ENCODE measurements around the gene ZSCAN26. TPM values are rescaled to one million over a fixed set of nuclear protein-coding genes. Genes with fewer than 3 reads are reported as not detected.

ZSCAN26 gene
- total RNA-seq, 2 experiments from 2014 or later: 9.9 to 10.2 TPM

GRCh38 chr6:28240471-28240870 lies 26.5 kb upstream of the ZSCAN26 start:
- DNase-seq: no peak
- no peaks in the 10 kb centered on the region for H3K4me1 Mint-ChIP-seq
- no peaks in the 10 kb centered on the region for H3K9me3 Mint-ChIP-seq
- CTCF ChIA-PET: no interaction called here
- H3K36me3 Mint-ChIP-seq (ENCODE audit: low read depth): peaks cover 22% of the 10 kb centered on the region
- no peak overlapping the region for H3K27ac Mint-ChIP-seq
- H3K27me3 Mint-ChIP-seq: no peaks in the 10 kb centered on the region
- H3K4me3 Mint-ChIP-seq: no peak overlapping the region
- POLR2A ChIA-PET: no interaction called here

GRCh38 chr6:28243946-28244345 lies 23.0 kb upstream of the ZSCAN26 start:
- CTCF ChIA-PET: no interaction called here
- peaks cover 44% of the 10 kb centered on the region for H3K36me3 Mint-ChIP-seq (ENCODE audit: low read depth)

GRCh38 chr6:28245206-28245941 lies 21.6 kb upstream of the ZSCAN26 start:
- no peak for DNase-seq
- CTCF ChIA-PET: no interaction called here
- POLR2A ChIA-PET: no interaction called here
- peaks cover 52% of the 10 kb centered on the region for H3K36me3 Mint-ChIP-seq (ENCODE audit: low read depth)
- no peak overlapping the region for H3K27ac Mint-ChIP-seq
- peaks cover 8% of the 10 kb centered on the region for H3K4me1 Mint-ChIP-seq
- H3K27me3 Mint-ChIP-seq: no peaks in the 10 kb centered on the region
- H3K4me3 Mint-ChIP-seq: no peak overlapping the region
- H3K9me3 Mint-ChIP-seq: no peaks in the 10 kb centered on the region

More at GRCh38 chr6:28243946-28244345, 23.0 kb upstream of the ZSCAN26 start:
- H3K27me3 Mint-ChIP-seq: no peaks in the 10 kb centered on the region
- no peak overlapping the region for H3K4me3 Mint-ChIP-seq
- POLR2A ChIA-PET: no interaction called here
- no peak for DNase-seq
- no peak overlapping the region for H3K27ac Mint-ChIP-seq
- peaks cover 2% of the 10 kb centered on the region for H3K4me1 Mint-ChIP-seq
- H3K9me3 Mint-ChIP-seq: no peaks in the 10 kb centered on the region

GRCh38 chr6:28248916-28249315 lies 18.0 kb upstream of the ZSCAN26 start:
- Mint-ChIP-seq H3K4me1 (peaks cover 29% of the 10 kb centered on the region), H3K9me3 (no peaks in the 10 kb centered on the region), H3K36me3 (ENCODE audit: low read depth) (peaks cover 47% of the 10 kb centered on the region), H3K27ac (no peak overlapping the region), H3K4me3 (no peak overlapping the region), H3K27me3 (no peaks in the 10 kb centered on the region)
- POLR2A ChIA-PET: no interaction called here
- CTCF ChIA-PET: interaction anchor here (1.1 kb wide), 1 partner anchor 107 kb away, joined by 3 read pairs; no protein-coding TSS in a partner anchor
- no peak for DNase-seq

- Mint-ChIP-seq H3K36me3 (ENCODE audit: low read depth) (peaks cover 29% of the 10 kb centered on the region), H3K4me3 (peak overlapping the region; percentile 64), H3K9me3 (no peaks in the 10 kb centered on the region), H3K4me1 (peaks cover 29% of the 10 kb centered on the region), H3K27ac (no peak overlapping the region), H3K27me3 (no peaks in the 10 kb centered on the region)
- CTCF ChIA-PET: no interaction called here
- POLR2A ChIA-PET: no interaction called here
- no peak for DNase-seq
These were observed 16.2 kb upstream of the ZSCAN26 start for GRCh38 chr6:28250747-28251146.

- POLR2A ChIA-PET: interaction anchor here (0.7 to 1.8 kb wide), 8 partner anchors 13 to 361 kb away, joined by 3 to 27 read pairs (median 6); partner anchors contain the start of genes PGBD1, ZKSCAN3, ZKSCAN8 and ZSCAN16
These were observed 15.3 kb upstream of the ZSCAN26 start for GRCh38 chr6:28251661-28252008.

GRCh38 chr6:28252009-28252975 lies 14.7 kb upstream of the ZSCAN26 start, which contains the start of gene ZKSCAN4:
Gene ZKSCAN4, minus strand, starts transcription at chr6:28252269. Its CDS starts 289 bp downstream, at chr6:28251980.
- peak within 1 kb of the TSS; percentile 78 for H3K27ac Mint-ChIP-seq
- CTCF ChIA-PET: interaction anchor here (0.7 to 2.1 kb wide), 6 partner anchors 15 to 148 kb away, joined by 3 to 12 read pairs (median 4); partner anchors contain the start of genes PGBD1 and ZSCAN26
- H3K4me1 Mint-ChIP-seq: peaks cover 29% of the 10 kb centered on the region
- H3K4me3 Mint-ChIP-seq: peak within 1 kb of the TSS; percentile 98
- H3K36me3 Mint-ChIP-seq (ENCODE audit: low read depth): peaks cover 15% of the 10 kb centered on the region
- peak; percentile 76 for DNase-seq
- H3K9me3 Mint-ChIP-seq: no peaks in the 10 kb centered on the region
- no peaks in the 10 kb centered on the region for H3K27me3 Mint-ChIP-seq
- POLR2A ChIA-PET: interaction anchor here (0.7 to 1.8 kb wide), 12 partner anchors 12 to 362 kb away, joined by 3 to 27 read pairs (median 5); partner anchors contain the start of genes PGBD1, ZKSCAN3, ZKSCAN8 and ZSCAN16

More at GRCh38 chr6:28251661-28252008, 15.3 kb upstream of the ZSCAN26 start:
- Mint-ChIP-seq H3K4me1 (peaks cover 29% of the 10 kb centered on the region), H3K27me3 (no peaks in the 10 kb centered on the region), H3K27ac (peak overlapping the region; percentile 78), H3K9me3 (no peaks in the 10 kb centered on the region), H3K4me3 (peak overlapping the region; percentile 98), H3K36me3 (ENCODE audit: low read depth) (peaks cover 21% of the 10 kb centered on the region)
- CTCF ChIA-PET: interaction anchor here (1.0 to 2.1 kb wide), 3 partner anchors 15 to 115 kb away, joined by 4 to 12 read pairs (median 5); partner anchors contain the start of genes PGBD1 and ZSCAN26
- peak; percentile 48 for DNase-seq

- H3K27ac Mint-ChIP-seq: no peak overlapping the region
- H3K9me3 Mint-ChIP-seq: peaks cover 7% of the 10 kb centered on the region
- DNase-seq: no peak
- POLR2A ChIA-PET: interaction anchor here (0.9 kb wide), 1 partner anchor 129 kb away, joined by 4 read pairs; the partner anchor contains the start of gene ZSCAN16
- peaks cover 15% of the 10 kb centered on the region for H3K36me3 Mint-ChIP-seq (ENCODE audit: low read depth)
- peaks cover 4% of the 10 kb centered on the region for H3K27me3 Mint-ChIP-seq
- no peak overlapping the region for H3K4me3 Mint-ChIP-seq
- CTCF ChIA-PET: interaction anchor here (1.0 to 1.4 kb wide), 2 partner anchors 14 to 102 kb away, joined by 3 read pairs; no protein-coding TSS in a partner anchor
- peaks cover 33% of the 10 kb centered on the region for H3K4me1 Mint-ChIP-seq
These were observed 12.8 kb upstream of the ZSCAN26 start for GRCh38 chr6:28254121-28254519.

- H3K9me3 Mint-ChIP-seq: peaks cover 7% of the 10 kb centered on the region
- DNase-seq: no peak
- peaks cover 16% of the 10 kb centered on the region for H3K27me3 Mint-ChIP-seq
- peaks cover 7% of the 10 kb centered on the region for H3K36me3 Mint-ChIP-seq (ENCODE audit: low read depth)
- H3K4me3 Mint-ChIP-seq: no peak overlapping the region
- H3K4me1 Mint-ChIP-seq: peaks cover 16% of the 10 kb centered on the region
- H3K27ac Mint-ChIP-seq: no peak overlapping the region
- ChIA-PET POLR2A (no interaction called here), CTCF (no interaction called here)
These were observed 9.9 kb upstream of the ZSCAN26 start for GRCh38 chr6:28257042-28257441.

- Mint-ChIP-seq H3K27me3 (peaks cover 23% of the 10 kb centered on the region), H3K36me3 (ENCODE audit: low read depth) (peaks cover 7% of the 10 kb centered on the region), H3K9me3 (peaks cover 7% of the 10 kb centered on the region), H3K4me1 (peaks cover 7% of the 10 kb centered on the region), H3K27ac (no peak within 1 kb of the TSS), H3K4me3 (no peak within 1 kb of the TSS)
- DNase-seq: peak; percentile 38
- ChIA-PET CTCF (no interaction called here), POLR2A (no interaction called here)
These were observed 7.8 kb upstream of the ZSCAN26 start, which contains the start of gene NKAPL for GRCh38 chr6:28258877-28259777. Gene NKAPL, plus strand, starts transcription at chr6:28259297. Its CDS starts 75 bp downstream, at chr6:28259372.

- no peak overlapping the region for H3K4me3 Mint-ChIP-seq
- ChIA-PET POLR2A (interaction anchor here (0.9 kb wide), 1 partner anchor 12 kb away, joined by 3 read pairs; the partner anchor contains the start of gene ZKSCAN4), CTCF (no interaction called here)
- H3K36me3 Mint-ChIP-seq (ENCODE audit: low read depth): peaks cover under 1% of the 10 kb centered on the region
- H3K9me3 Mint-ChIP-seq: peaks cover under 1% of the 10 kb centered on the region
- H3K4me1 Mint-ChIP-seq: peaks cover 14% of the 10 kb centered on the region
- H3K27me3 Mint-ChIP-seq: peaks cover 19% of the 10 kb centered on the region
- H3K27ac Mint-ChIP-seq: no peak overlapping the region
- no peak for DNase-seq
These were observed 3.0 kb upstream of the ZSCAN26 start for GRCh38 chr6:28263922-28264321.

Measured in activated CD4-positive, alpha-beta memory T cell treated with anti-CD3 and anti-CD28 coated beads, Interleukin-2, amount 10 ng/mL, durations not matched to agents 7 days and 5 days (primary cell).